Right ventricle myocardium superior (tissue), 1 donor: ENCODE results near the gene TP53I13. TPM values are rescaled to one million over a fixed set of nuclear protein-coding genes. Genes with fewer than 3 reads are reported as not detected.
A peak's percentile ranks its signal among the peaks of the same experiment; 100 is the strongest.

ENCODE experiments used
- ATAC-seq: fragments of 200-7000 bp; cut with Tn5 transposase; one replicate; pipeline ENCODE4 v1.9.1; 2020; ENCODE audit warnings: mild to moderate bottlenecking; ENCODE audit not compliant: poor library complexity
- DNase-seq: peaks from one replicate; pipeline ENCODE4 v3.0.0-alpha.2; 2020
- intact Hi-C: fragments of 100-400 bp; cut with DNase I; formaldehyde crosslinking; loops from one replicate; pipeline ENCODE4 v1.11.2; 2022
- total RNA-seq: library from RNA; stranded (reverse); fragmentation: NEBNext Ultra II Directional; extraction: Animal tissue kit (Norgen Biotek cat#: 25700); gene quantifications from one replicate; pipeline ENCODE4 v1.2.1, GENCODE V29; 2021
- donor health status: DM: no; HTN: yes; CAD: no; lungs with severe emphysema.

TP53I13 gene
- total RNA-seq, 1 donor from 2014 or later = 39.2 TPM

DNA sequence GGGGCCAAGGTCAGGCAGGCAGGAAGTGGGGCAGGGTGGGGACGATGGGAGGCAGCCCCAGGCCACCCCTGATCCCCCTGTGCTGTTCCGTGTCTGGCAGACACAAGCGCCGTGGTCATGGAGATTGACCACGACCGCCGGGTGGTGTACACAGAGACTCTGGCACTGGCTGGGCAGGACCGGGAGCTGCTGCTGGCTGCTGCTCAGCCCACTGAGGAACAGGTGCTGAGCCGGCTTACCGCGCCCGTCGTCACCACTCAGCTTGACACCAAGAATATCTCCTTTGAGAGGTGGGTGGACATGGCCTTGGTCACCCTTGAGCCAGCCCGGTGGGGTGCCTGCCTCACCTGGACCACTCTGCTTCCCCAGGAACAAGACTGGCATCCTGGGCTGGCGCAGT lies 40.5 kb downstream of the TP53I13 start:
- ATAC-seq (no peak), DNase-seq (no peak)
- intact Hi-C loops = no loop called here

DNA sequence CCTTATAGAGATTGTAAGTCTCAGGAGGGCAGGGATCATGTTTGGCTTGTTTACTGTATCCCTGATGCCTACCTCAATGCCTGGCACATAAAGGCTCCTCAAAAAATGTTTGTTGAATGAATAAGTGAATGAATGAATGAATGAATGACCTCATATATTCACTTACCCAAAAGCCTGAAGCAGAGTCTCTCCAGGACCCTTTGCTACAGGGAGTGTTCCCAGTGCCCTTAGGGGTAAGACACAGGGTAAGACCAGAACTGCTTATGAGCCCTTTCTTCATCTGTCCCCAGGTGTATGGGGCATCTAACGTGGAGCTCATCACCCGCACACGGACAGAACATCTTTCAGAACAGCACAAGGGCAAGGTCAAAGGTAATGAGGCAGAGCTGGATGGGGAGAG lies 41.9 kb downstream of the TP53I13 start:
- intact Hi-C loops = no loop called here
- no peak for ATAC-seq
- DNase-seq = no peak

DNA sequence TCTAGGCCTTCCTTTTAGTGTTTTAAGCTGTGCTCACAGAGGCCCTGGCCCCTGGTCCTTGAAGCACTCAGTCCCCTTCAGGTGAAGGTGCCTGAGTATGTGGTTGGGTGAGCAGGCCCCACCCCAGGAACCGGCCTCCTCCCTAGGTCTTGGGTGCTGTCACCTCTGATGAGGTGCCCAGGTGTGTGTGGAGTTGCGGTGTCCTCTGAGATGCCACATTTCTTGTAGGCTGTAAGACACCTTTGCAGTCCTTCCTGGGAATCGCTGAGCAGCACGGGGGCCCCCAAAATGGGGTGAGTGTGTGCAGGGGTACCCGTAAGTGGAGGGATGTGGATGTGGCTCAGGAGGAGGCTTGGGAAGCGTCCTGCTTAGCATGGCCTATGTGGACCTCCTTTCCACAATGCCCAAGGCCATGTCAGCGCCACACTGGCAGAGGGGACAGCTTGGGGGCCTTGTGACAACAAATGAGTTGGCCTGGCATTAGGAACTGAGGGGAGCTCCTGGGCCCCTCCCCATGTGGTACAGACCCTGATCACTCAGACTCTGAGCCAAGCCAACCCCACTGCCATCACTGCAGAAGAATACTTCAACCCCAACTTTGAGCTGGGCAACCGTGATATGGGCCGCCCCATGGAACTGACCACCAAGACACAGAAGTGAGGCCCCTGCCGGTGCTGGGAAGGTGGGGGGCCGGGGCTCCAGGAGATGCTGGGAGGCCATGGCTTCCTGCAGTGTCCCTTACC lies 43.0 kb downstream of the TP53I13 start:
- no peak for DNase-seq
- intact Hi-C loops = no loop called here
- ATAC-seq = no peak

DNA sequence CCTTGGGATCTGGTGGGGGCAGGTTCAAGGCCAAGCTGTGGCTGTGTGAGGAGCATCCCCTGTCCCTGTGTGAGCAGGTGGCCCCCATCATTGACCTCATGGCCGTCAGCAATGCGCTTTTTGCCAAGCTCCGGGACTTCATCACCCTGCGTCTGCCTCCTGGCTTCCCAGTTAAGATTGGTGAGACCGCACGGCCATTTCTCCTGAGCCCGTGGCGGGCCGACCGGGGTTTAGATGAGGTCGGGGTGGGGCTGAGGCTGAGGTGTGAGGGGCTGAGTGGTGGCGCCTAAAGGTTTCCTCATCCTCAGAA lies 43.5 kb downstream of the TP53I13 start:
- intact Hi-C loops = no loop called here

DNA sequence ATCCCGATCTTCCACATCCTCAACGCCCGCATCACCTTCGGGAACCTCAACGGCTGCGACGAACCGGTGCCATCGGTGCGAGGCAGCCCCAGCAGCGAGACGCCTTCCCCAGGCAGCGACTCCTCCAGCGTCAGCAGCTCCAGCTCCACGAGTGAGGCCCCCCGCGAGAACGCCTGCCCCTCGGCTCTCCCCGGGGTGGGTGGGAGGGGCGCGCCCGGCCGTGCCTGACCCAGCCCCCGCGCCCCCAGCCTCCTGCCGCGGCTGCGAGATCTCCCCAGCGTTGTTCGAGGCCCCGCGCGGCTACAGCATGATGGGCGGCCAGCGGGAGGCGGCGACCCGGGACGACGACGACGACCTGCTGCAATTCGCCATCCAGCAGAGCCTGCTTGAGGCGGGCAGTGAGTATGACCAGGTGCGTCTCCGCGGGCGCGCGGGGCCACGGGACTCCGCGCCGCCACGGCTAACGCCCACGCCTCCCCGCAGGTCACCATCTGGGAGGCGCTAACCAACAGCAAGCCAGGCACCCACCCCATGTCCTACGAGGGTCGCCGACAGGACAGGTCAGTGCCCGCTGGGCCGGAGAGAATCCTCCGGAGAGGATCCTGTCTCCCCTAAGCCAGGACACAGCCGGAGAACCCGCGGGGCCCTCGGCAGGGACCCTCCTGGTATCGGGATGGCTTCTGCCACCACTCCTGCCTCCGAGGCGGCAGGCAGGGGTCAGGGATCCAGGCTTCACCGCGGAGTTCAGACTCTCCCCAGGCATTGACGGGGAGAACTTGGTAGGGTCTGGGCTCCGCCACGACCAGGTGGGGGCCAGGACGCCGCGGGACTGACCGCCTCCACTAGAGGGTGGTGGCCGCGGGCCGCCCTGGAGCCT lies 44.1 kb downstream of the TP53I13 start:
- intact Hi-C loops = no loop called here
- DNase-seq (no peak), ATAC-seq (peak; percentile 3)

More for the DNA sequence above, 43.5 kb downstream of the TP53I13 start:
- ATAC-seq (no peak), DNase-seq (no peak)

- intact Hi-C loops = no loop called here
- DNase-seq = peak; percentile 98
- peak; percentile 82 for ATAC-seq
Observed at GRCh38 chr17:29613352-29613837, 44.9 kb downstream of the TP53I13 start.

GRCh38 chr17:29613856-29614255 lies 45.4 kb downstream of the TP53I13 start:
- DNase-seq (no peak), ATAC-seq (no peak)
- intact Hi-C loops = no loop called here

- DNase-seq (no peak), ATAC-seq (no peak)
- intact Hi-C loops = no loop called here
Observed at GRCh38 chr17:29614349-29615047, 46.0 kb downstream of the TP53I13 start.

DNA sequence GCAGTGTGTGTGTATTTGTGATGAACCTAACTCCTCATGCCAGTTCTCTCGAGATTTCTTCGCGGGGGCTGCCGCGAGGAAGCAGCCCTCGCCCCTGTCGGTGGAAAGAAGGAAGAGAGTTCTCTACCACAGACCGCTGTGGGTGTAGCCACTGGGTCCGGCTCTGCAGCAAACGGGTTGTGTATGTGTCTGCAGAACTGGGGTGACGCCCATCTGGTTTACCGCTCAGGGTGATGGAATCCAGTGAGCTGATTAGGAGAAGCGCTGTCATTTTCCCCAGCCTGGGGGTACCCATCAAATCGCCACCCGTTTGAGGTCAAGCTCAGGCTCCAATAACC lies 46.5 kb downstream of the TP53I13 start:
- intact Hi-C loops = no loop called here
- DNase-seq (no peak), ATAC-seq (no peak)

GRCh38 chr17:29615492-29616299 lies 47.2 kb downstream of the TP53I13 start:
- intact Hi-C loops = no loop called here
- ATAC-seq = peak; percentile 59
- peak; percentile 93 for DNase-seq

DNA sequence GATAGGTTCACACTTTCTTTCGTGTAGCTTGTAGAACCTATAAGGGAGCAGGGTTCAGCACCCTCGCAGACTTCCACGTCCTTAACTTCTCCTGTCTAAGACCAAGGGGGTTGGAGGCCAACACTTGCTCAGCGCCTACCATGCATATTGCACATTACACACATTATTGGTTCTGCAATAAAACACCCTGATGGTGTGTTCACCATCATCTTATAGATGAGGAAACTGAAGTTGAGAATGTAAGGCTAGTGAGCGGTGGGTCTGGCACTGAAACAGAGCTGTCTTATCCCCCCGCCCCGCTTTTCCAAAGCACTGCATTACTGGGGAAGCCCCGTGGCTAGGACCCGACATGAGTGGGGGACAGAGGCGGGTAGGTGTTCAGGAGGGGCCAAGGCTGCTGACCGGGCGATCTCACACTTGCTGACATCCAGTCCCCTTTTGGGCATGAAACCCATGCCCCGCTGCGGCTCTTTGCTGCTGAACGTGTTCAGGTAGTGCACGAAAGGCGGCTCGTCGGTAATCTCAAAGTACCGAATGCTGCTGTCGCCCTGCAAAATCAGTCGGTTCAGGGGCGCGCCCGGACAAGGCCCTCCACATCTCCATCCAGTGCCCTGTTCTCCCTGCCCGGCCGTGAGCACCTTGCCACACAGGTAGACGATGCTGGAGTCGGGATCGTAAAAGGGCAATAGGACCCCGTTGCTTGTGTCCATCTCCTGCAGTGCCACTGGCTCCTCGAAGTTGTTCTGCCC lies 48.0 kb downstream of the TP53I13 start:
- DNase-seq = no peak
- intact Hi-C loops = no loop called here
- no peak for ATAC-seq

- DNase-seq (peak; percentile 88), ATAC-seq (peak; percentile 4)
- intact Hi-C loops = no loop called here
Observed at GRCh38 chr17:29617125-29617480, 48.6 kb downstream of the TP53I13 start.

DNA sequence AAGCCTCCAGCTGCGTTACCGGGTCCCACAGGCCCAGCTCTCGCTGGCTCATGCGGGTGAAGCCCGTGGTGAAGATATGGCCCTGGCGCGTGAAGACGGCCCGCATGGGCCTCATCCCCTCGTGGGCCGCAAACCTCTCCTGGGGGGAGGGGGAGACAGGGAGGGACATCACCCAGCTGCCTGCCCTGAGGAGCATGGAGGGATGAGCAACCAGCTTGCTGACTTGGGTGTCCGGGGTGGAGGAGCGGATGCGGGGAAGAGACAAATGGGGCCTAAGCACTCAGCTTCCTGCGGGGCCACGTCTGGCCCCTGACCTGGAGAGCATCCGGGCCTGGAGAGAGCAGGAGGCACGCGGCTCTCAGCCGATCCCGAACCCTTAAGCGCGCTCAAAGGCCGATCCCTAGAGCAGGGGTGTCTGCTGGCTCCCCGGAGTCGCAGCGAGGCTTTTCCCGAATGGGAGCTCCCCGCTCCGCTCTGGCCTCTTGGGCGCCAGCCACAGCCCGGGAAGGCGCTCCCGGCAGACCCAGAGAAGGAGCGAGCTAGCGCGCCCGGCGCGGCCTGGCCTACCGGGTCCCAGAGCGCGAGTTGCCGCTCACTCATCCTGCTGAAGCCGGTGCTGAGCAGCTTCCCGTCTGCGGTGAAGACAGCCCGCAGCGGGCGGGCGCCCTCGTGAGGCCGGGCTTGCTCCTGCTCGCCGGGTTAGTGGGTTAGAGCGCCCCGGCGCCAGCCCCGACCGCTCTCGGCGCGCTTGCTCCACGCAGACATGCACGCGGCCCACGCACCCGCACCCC lies 49.2 kb downstream of the TP53I13 start:
- peak; percentile 90 for DNase-seq
- intact Hi-C loops = no loop called here
- peak; percentile 18 for ATAC-seq

DNA sequence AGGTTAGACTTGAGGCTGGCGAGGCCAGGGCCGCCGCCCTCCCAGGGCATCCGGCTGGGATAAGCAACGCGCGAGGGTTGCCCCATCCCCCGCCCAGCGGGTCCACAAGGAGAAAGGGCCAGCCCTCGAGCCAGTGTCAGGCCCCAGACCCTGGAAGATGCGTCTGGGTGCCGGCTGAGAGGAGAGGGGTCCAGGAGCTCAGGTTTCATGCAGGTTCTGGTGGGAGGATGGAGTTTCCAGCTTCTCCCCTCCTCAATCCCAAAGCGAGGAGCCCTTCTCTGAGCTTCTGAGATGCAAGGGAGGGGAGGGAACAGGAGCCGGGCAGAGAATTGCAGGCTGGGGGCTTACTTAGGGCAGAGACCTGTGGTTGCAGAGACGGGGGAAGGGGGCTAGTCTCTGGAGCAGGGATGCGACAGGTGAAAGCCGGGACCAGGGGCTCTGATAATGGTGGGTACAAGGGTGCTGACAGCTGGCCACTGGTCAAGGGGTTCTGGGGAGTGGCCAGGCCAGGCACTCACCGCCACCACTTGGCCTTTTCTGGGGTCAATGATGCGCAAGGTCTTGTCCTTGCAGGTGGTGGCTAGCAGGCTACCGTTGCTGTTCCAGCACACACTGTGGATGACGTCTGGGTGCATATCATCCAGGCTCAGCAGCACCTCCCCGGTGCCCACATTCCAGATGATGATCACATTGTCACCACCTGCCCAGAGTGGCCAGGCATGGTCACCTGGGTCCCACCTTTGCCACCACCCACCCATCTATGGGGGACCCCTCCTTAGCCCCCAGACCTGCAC lies 50.0 kb downstream of the TP53I13 start:
- ATAC-seq (no peak), DNase-seq (no peak)
- intact Hi-C loops = no loop called here

DNA sequence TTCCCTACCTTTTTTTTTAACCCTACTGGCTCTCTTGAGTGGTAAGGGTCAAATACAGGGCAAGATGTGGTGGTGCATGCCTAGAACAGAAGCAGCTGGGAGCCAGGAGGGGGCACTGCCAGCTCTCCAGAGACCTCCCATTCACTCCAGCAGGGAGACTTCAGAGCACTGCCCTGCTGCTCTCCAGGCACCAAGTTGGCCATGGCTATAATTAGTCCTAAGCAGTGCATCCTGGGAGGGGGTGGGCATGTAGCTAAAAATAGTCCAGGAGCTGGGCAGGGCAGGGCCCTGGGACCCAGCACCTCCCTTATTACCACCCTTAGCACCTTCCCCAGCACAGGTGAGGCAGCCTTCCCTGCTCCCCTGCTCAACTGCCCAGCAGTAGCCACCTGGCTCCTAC lies 50.8 kb downstream of the TP53I13 start:
- peak; percentile 67 for DNase-seq
- ATAC-seq = peak; percentile 43
- intact Hi-C loops = no loop called here

DNA sequence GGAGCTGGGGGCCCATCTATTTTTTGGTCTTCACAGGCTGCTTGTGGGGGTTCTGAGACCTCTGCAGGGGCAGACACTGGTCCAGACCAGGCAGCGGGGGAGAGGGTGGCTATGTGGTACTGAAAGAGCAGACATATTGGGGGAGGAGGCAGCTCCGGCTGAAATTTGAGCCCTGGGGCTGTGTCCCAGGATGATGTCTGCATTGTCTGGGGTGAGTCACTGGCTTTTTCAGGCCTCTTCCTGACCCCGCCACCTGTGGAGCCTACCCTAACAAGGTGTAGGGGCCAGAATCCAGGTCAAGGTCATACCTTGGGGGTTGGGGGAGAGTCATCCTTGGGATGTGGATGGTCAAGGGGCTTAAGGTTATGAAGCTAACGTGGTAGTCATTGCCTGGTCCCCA lies 51.8 kb downstream of the TP53I13 start:
- DNase-seq (no peak), ATAC-seq (no peak)
- intact Hi-C loops = no loop called here
